Measurements from ENCODE around the gene IWS1. TPM values are rescaled to one million over a fixed set of nuclear protein-coding genes. Genes with fewer than 3 reads are reported as not detected.
"Not testable (repeated sequence)": the region's sequence is repeated elsewhere in the genome, so short reads cannot be mapped to it uniquely, and the experiment has no call there.

The IWS1 gene
- total RNA-seq, 1 donor from 2014 or later, result 57.6 TPM

GRCh38 chr2:127453392-127454171 lies 72.7 kb downstream of the IWS1 start:
- Mint-ChIP-seq H3K36me3 (ENCODE audit: low read depth) (no peaks in the 10 kb centered on the region), H3K27me3 (ENCODE audit: insufficient read depth) (peaks cover 3% of the 10 kb centered on the region), H3K4me1 (ENCODE audit: low read depth) (no peaks in the 10 kb centered on the region), H3K9me3 (no peaks in the 10 kb centered on the region), H3K27ac (no peak overlapping the region), H3K4me3 (no peak overlapping the region)
- intact Hi-C loops (cut with micrococcal nuclease), result loop anchor here (1.0 kb wide), 1 partner anchor 98 kb away; no protein-coding TSS in a partner anchor
- DNase-seq (ENCODE audit: low spot score), result no peak

- no peaks in the 10 kb centered on the region for H3K36me3 Mint-ChIP-seq (ENCODE audit: low read depth)
- H3K9me3 Mint-ChIP-seq, result no peaks in the 10 kb centered on the region
- H3K4me1 Mint-ChIP-seq (ENCODE audit: low read depth), result no peaks in the 10 kb centered on the region
- peaks cover 9% of the 10 kb centered on the region for H3K27me3 Mint-ChIP-seq (ENCODE audit: insufficient read depth)
- H3K27ac Mint-ChIP-seq, result no peak overlapping the region
- H3K4me3 Mint-ChIP-seq, result no peak overlapping the region
- DNase-seq (ENCODE audit: low spot score), result no peak
- intact Hi-C loops (cut with micrococcal nuclease), result loop anchor here (1.0 kb wide), 1 partner anchor 98 kb away; no protein-coding TSS in a partner anchor
These were observed 73.3 kb downstream of the IWS1 start for GRCh38 chr2:127453013-127453391.

GRCh38 chr2:127452423-127452822 lies 73.9 kb downstream of the IWS1 start:
- H3K4me3 Mint-ChIP-seq; H3K4me1 Mint-ChIP-seq (ENCODE audit: low read depth); DNase-seq (ENCODE audit: low spot score); H3K9me3 Mint-ChIP-seq; H3K27ac Mint-ChIP-seq; H3K36me3 Mint-ChIP-seq (ENCODE audit: low read depth); intact Hi-C loops (cut with micrococcal nuclease): not testable (repeated sequence)
- peaks cover 11% of the 10 kb centered on the region for H3K27me3 Mint-ChIP-seq (ENCODE audit: insufficient read depth)

GRCh38 chr2:127451981-127452380 lies 74.3 kb downstream of the IWS1 start:
- DNase-seq (ENCODE audit: low spot score), result no peak
- Mint-ChIP-seq H3K36me3 (ENCODE audit: low read depth) (no peaks in the 10 kb centered on the region), H3K4me3 (no peak overlapping the region), H3K27me3 (ENCODE audit: insufficient read depth) (peaks cover 13% of the 10 kb centered on the region), H3K27ac (no peak overlapping the region), H3K9me3 (no peaks in the 10 kb centered on the region), H3K4me1 (ENCODE audit: low read depth) (no peaks in the 10 kb centered on the region)
- intact Hi-C loops (cut with micrococcal nuclease), result no loop called here

GRCh38 chr2:127449898-127450297 lies 76.4 kb downstream of the IWS1 start:
- no peaks in the 10 kb centered on the region for H3K4me1 Mint-ChIP-seq (ENCODE audit: low read depth)
- DNase-seq (ENCODE audit: low spot score), result no peak
- intact Hi-C loops (cut with micrococcal nuclease), result no loop called here
- no peak overlapping the region for H3K27ac Mint-ChIP-seq
- H3K36me3 Mint-ChIP-seq (ENCODE audit: low read depth), result peaks cover 2% of the 10 kb centered on the region
- peaks cover 4% of the 10 kb centered on the region for H3K9me3 Mint-ChIP-seq
- H3K4me3 Mint-ChIP-seq, result no peak overlapping the region
- H3K27me3 Mint-ChIP-seq (ENCODE audit: insufficient read depth), result peaks cover 18% of the 10 kb centered on the region

GRCh38 chr2:127449414-127449813 lies 76.9 kb downstream of the IWS1 start:
- Mint-ChIP-seq H3K27ac (no peak overlapping the region), H3K4me3 (no peak overlapping the region), H3K4me1 (ENCODE audit: low read depth) (no peaks in the 10 kb centered on the region), H3K9me3 (peaks cover 6% of the 10 kb centered on the region), H3K27me3 (ENCODE audit: insufficient read depth) (peaks cover 19% of the 10 kb centered on the region), H3K36me3 (ENCODE audit: low read depth) (peaks cover 2% of the 10 kb centered on the region)
- intact Hi-C loops (cut with micrococcal nuclease), result no loop called here
- DNase-seq (ENCODE audit: low spot score), result no peak

GRCh38 chr2:127448526-127448925 lies 77.8 kb downstream of the IWS1 start:
- intact Hi-C loops (cut with micrococcal nuclease), result no loop called here
- H3K27me3 Mint-ChIP-seq (ENCODE audit: insufficient read depth), result peaks cover 19% of the 10 kb centered on the region

GRCh38 chr2:127439343-127439742 lies 86.9 kb downstream of the IWS1 start:
- H3K27ac Mint-ChIP-seq, result no peak overlapping the region
- peaks cover 4% of the 10 kb centered on the region for H3K9me3 Mint-ChIP-seq
- intact Hi-C loops (cut with micrococcal nuclease), result no loop called here
- no peak for DNase-seq (ENCODE audit: low spot score)
- H3K27me3 Mint-ChIP-seq (ENCODE audit: insufficient read depth), result peaks cover 7% of the 10 kb centered on the region
- no peaks in the 10 kb centered on the region for H3K4me1 Mint-ChIP-seq (ENCODE audit: low read depth)
- no peak overlapping the region for H3K4me3 Mint-ChIP-seq
- H3K36me3 Mint-ChIP-seq (ENCODE audit: low read depth), result no peaks in the 10 kb centered on the region

More at GRCh38 chr2:127448526-127448925, 77.8 kb downstream of the IWS1 start:
- no peak for DNase-seq (ENCODE audit: low spot score)
- H3K9me3 Mint-ChIP-seq, result peaks cover 6% of the 10 kb centered on the region
- peaks cover 2% of the 10 kb centered on the region for H3K36me3 Mint-ChIP-seq (ENCODE audit: low read depth)
- H3K4me1 Mint-ChIP-seq (ENCODE audit: low read depth), result no peaks in the 10 kb centered on the region
- H3K4me3 Mint-ChIP-seq, result no peak overlapping the region
- no peak overlapping the region for H3K27ac Mint-ChIP-seq

- Mint-ChIP-seq H3K4me1 (ENCODE audit: low read depth) (no peaks in the 10 kb centered on the region), H3K27me3 (ENCODE audit: insufficient read depth) (peaks cover 5% of the 10 kb centered on the region), H3K27ac (no peak overlapping the region), H3K4me3 (no peak overlapping the region), H3K9me3 (peaks cover 3% of the 10 kb centered on the region), H3K36me3 (ENCODE audit: low read depth) (no peaks in the 10 kb centered on the region)
- intact Hi-C loops (cut with micrococcal nuclease), result no loop called here
- DNase-seq (ENCODE audit: low spot score), result no peak
These were observed 88.2 kb downstream of the IWS1 start for GRCh38 chr2:127437781-127438726.

GRCh38 chr2:127437056-127437455 lies 89.2 kb downstream of the IWS1 start:
- H3K4me1 Mint-ChIP-seq (ENCODE audit: low read depth), result no peaks in the 10 kb centered on the region
- H3K36me3 Mint-ChIP-seq (ENCODE audit: low read depth), result no peaks in the 10 kb centered on the region
- no peaks in the 10 kb centered on the region for H3K9me3 Mint-ChIP-seq
- H3K27me3 Mint-ChIP-seq (ENCODE audit: insufficient read depth), result peaks cover 1% of the 10 kb centered on the region
- intact Hi-C loops (cut with micrococcal nuclease), result no loop called here
- H3K4me3 Mint-ChIP-seq, result no peak overlapping the region
- no peak for DNase-seq (ENCODE audit: low spot score)
- H3K27ac Mint-ChIP-seq, result no peak overlapping the region

GRCh38 chr2:127434515-127434914 lies 91.8 kb downstream of the IWS1 start:
- H3K4me3 Mint-ChIP-seq, result no peak overlapping the region
- no peaks in the 10 kb centered on the region for H3K4me1 Mint-ChIP-seq (ENCODE audit: low read depth)
- H3K27me3 Mint-ChIP-seq (ENCODE audit: insufficient read depth), result peaks cover 1% of the 10 kb centered on the region
- H3K36me3 Mint-ChIP-seq (ENCODE audit: low read depth), result no peaks in the 10 kb centered on the region
- DNase-seq (ENCODE audit: low spot score), result no peak
- H3K9me3 Mint-ChIP-seq, result no peaks in the 10 kb centered on the region
- H3K27ac Mint-ChIP-seq, result no peak overlapping the region
- intact Hi-C loops (cut with micrococcal nuclease), result no loop called here

GRCh38 chr2:127431408-127432023 lies 94.8 kb downstream of the IWS1 start:
- intact Hi-C loops (cut with micrococcal nuclease), result no loop called here
- DNase-seq (ENCODE audit: low spot score), result no peak
- Mint-ChIP-seq H3K27me3 (ENCODE audit: insufficient read depth) (peaks cover 1% of the 10 kb centered on the region), H3K9me3 (no peaks in the 10 kb centered on the region), H3K4me1 (ENCODE audit: low read depth) (no peaks in the 10 kb centered on the region), H3K36me3 (ENCODE audit: low read depth) (no peaks in the 10 kb centered on the region), H3K27ac (no peak overlapping the region), H3K4me3 (no peak overlapping the region)
